HUES48 (cell line): ENCODE measurements around the gene SNAPC4.
"Not testable (repeated sequence)": the region's sequence is repeated elsewhere in the genome, so short reads cannot be mapped to it uniquely, and the experiment has no call there.

ENCODE experiments used
- H3K27ac ChIP-seq: one replicate; pipeline ENCODE4 v1.7.0; 2013; ENCODE audit warnings: low read depth, low read length, inconsistent platforms
- H3K27me3 ChIP-seq: 2 replicates; pipeline ENCODE4 v1.6.1; 2013; ENCODE audit warnings: mild to moderate bottlenecking, low read length; ENCODE audit not compliant: control insufficient read depth, insufficient read depth
- H3K36me3 ChIP-seq: 2 replicates; pipeline ENCODE4 v1.6.1; 2013; ENCODE audit warnings: low read length; ENCODE audit not compliant: control insufficient read depth, insufficient read depth
- H3K4me1 ChIP-seq: 2 replicates; pipeline ENCODE4 v1.6.1; 2013; ENCODE audit warnings: mild to moderate bottlenecking, low read length; ENCODE audit not compliant: control insufficient read depth, insufficient read depth
- H3K4me3 ChIP-seq: 2 replicates; pipeline ENCODE4 v1.5.1; 2013; ENCODE audit warnings: mild to moderate bottlenecking, low read depth, low read length
- H3K9ac ChIP-seq: 2 replicates; pipeline ENCODE4 v1.6.1; 2013; ENCODE audit warnings: mild to moderate bottlenecking, low read depth, low read length, moderate library complexity
- H3K9me3 ChIP-seq: 2 replicates; pipeline ENCODE4 v1.6.1; 2013; ENCODE audit warnings: low read length; ENCODE audit not compliant: control insufficient read depth, insufficient read depth

SNAPC4 gene

GRCh38 chr9:136359774-136360718, 39.9 kb downstream of the SNAPC4 start:
- H3K36me3 ChIP-seq = peaks cover 5% of the 10 kb centered on the region; the same call in 1 of the 2 replicates
- H3K9ac ChIP-seq = no peak overlapping the region
- no peaks in the 10 kb centered on the region for H3K27me3 ChIP-seq
- peaks cover 4% of the 10 kb centered on the region; the same call in 1 of the 2 replicates for H3K4me1 ChIP-seq
- H3K9me3 ChIP-seq = no peaks in the 10 kb centered on the region
- H3K27ac ChIP-seq = no peak overlapping the region
- H3K4me3 ChIP-seq = no peak overlapping the region

- Histone ChIP-seq H3K36me3 (peaks cover 5% of the 10 kb centered on the region; the same call in 1 of the 2 replicates), H3K9me3 (no peaks in the 10 kb centered on the region), H3K4me1 (no peaks in the 10 kb centered on the region), H3K27ac (no peak overlapping the region), H3K9ac (no peak overlapping the region), H3K27me3 (no peaks in the 10 kb centered on the region), H3K4me3 (no peak overlapping the region)
Measured at GRCh38 chr9:136358888-136359287, 41.1 kb downstream of the SNAPC4 start.

- Histone ChIP-seq H3K27ac (no peak overlapping the region), H3K4me3 (no peak overlapping the region), H3K4me1 (no peaks in the 10 kb centered on the region), H3K27me3 (no peaks in the 10 kb centered on the region), H3K9me3 (no peaks in the 10 kb centered on the region), H3K9ac (no peak overlapping the region), H3K36me3 (peaks cover 5% of the 10 kb centered on the region; the same call in 1 of the 2 replicates)
Measured at GRCh38 chr9:136358016-136358415, 42.0 kb downstream of the SNAPC4 start.

- H3K9me3 ChIP-seq = no peaks in the 10 kb centered on the region
- H3K27ac ChIP-seq = no peak overlapping the region
- H3K4me1 ChIP-seq = no peaks in the 10 kb centered on the region
- H3K9ac ChIP-seq = no peak overlapping the region
- peaks cover 5% of the 10 kb centered on the region; the same call in 1 of the 2 replicates for H3K36me3 ChIP-seq
- H3K27me3 ChIP-seq = no peaks in the 10 kb centered on the region
- H3K4me3 ChIP-seq = no peak overlapping the region
Measured at GRCh38 chr9:136357202-136357725, 42.7 kb downstream of the SNAPC4 start.

- Histone ChIP-seq H3K4me3 (no peak overlapping the region), H3K9me3 (no peaks in the 10 kb centered on the region), H3K9ac (no peak overlapping the region), H3K27ac (no peak overlapping the region), H3K27me3 (no peaks in the 10 kb centered on the region), H3K36me3 (no peaks in the 10 kb centered on the region), H3K4me1 (no peaks in the 10 kb centered on the region)
Measured at GRCh38 chr9:136355616-136356557, 44.1 kb downstream of the SNAPC4 start.

- Histone ChIP-seq H3K4me1 (no peaks in the 10 kb centered on the region), H3K27ac (no peak overlapping the region), H3K9me3 (no peaks in the 10 kb centered on the region), H3K9ac (no peak overlapping the region), H3K4me3 (no peak overlapping the region), H3K36me3 (no peaks in the 10 kb centered on the region), H3K27me3 (no peaks in the 10 kb centered on the region)
Measured at GRCh38 chr9:136354592-136355085, 45.3 kb downstream of the SNAPC4 start.

- Histone ChIP-seq H3K27me3 (no peaks in the 10 kb centered on the region), H3K4me3 (no peak overlapping the region), H3K36me3 (no peaks in the 10 kb centered on the region), H3K9me3 (no peaks in the 10 kb centered on the region), H3K4me1 (no peaks in the 10 kb centered on the region), H3K27ac (no peak overlapping the region), H3K9ac (no peak overlapping the region)
Measured at GRCh38 chr9:136353757-136354488, 46.0 kb downstream of the SNAPC4 start.

GRCh38 chr9:136353088-136353487, 46.9 kb downstream of the SNAPC4 start:
- Histone ChIP-seq H3K36me3 (no peaks in the 10 kb centered on the region), H3K27me3 (no peaks in the 10 kb centered on the region), H3K4me1 (no peaks in the 10 kb centered on the region), H3K9me3 (no peaks in the 10 kb centered on the region), H3K9ac (no peak overlapping the region), H3K27ac (no peak overlapping the region), H3K4me3 (no peak overlapping the region)

GRCh38 chr9:136352682-136353081, 47.3 kb downstream of the SNAPC4 start:
- H3K36me3 ChIP-seq = no peaks in the 10 kb centered on the region
- H3K9ac ChIP-seq = no peak overlapping the region
- no peaks in the 10 kb centered on the region for H3K27me3 ChIP-seq
- no peaks in the 10 kb centered on the region for H3K4me1 ChIP-seq
- H3K4me3 ChIP-seq = no peak overlapping the region
- no peaks in the 10 kb centered on the region for H3K9me3 ChIP-seq
- no peak overlapping the region for H3K27ac ChIP-seq

- not testable (repeated sequence) for H3K9me3 ChIP-seq, H3K36me3 ChIP-seq, H3K27me3 ChIP-seq
Measured at GRCh38 chr9:136351868-136352267, 48.1 kb downstream of the SNAPC4 start.

More at GRCh38 chr9:136351868-136352267, 48.1 kb downstream of the SNAPC4 start:
- H3K4me1 ChIP-seq, H3K27ac ChIP-seq, H3K9ac ChIP-seq, H3K4me3 ChIP-seq: not testable (repeated sequence)
